Thoracic aorta (tissue), 2 donors: ENCODE results near the gene ATP2C2. TPM values are rescaled to one million over a fixed set of nuclear protein-coding genes. Genes with fewer than 3 reads are reported as not detected.

Source experiments
- ATAC-seq: fragments of 150-250 bp; one replicate; pipeline ENCODE4 v1.8.0; 2017; ENCODE audit warnings: low read depth; ENCODE audit not compliant: insufficient number of reproducible peaks, low FRiP score
- DNase-seq: peaks from one replicate; pipeline ENCODE4 v3.0.0-alpha.2; 2020; ENCODE audit warnings: low spot score
- H3K27ac ChIP-seq, 2 donors: fragments of 200-600 bp; sonication (generic); 1 replicate in 1 of 2; 2 replicates in 1 of 2; pipeline ENCODE4 v1.5.1; 2016; ENCODE audit warnings: mild to moderate bottlenecking in 2 of 2, moderate library complexity in 2 of 2
- H3K27me3 ChIP-seq: fragments of 200-600 bp; sonication (generic); replicated peaks from 2 replicates; pipeline ENCODE4 v1.6.0; 2016; ENCODE audit warnings: mild to moderate bottlenecking; ENCODE audit not compliant: insufficient read depth
- H3K36me3 ChIP-seq: fragments of 200-600 bp; sonication (generic); one replicate; pipeline ENCODE4 v1.5.1; 2016
- H3K4me1 ChIP-seq, 2 donors: fragments of 200-600 bp; sonication (generic); 1 replicate in 1 of 2; 2 replicates in 1 of 2; pipeline versions ENCODE4 v1.5.1 to v1.6.0; 2016; ENCODE audit warnings: low read depth in 2 of 2, mild to moderate bottlenecking in 1 of 2; ENCODE audit not compliant: control insufficient read depth in 1 of 2
- H3K4me3 ChIP-seq: fragments of 200-600 bp; sonication (generic); 2 replicates; pipeline ENCODE4 v1.5.1; 2016; ENCODE audit warnings: mild to moderate bottlenecking
- H3K9me3 ChIP-seq: fragments of 200-600 bp; sonication (generic); 2 replicates; pipeline ENCODE4 v1.5.1; 2016
- CTCF ChIP-seq: fragments of 200-600 bp; sonication (generic); IDR thresholded peaks from one replicate; pipeline ENCODE4 v1.5.1; 2019; ENCODE audit warnings: antibody characterized with exemption
- total RNA-seq, 2 donors: library from RNA; depleted of rRNA; stranded (reverse); fragments of >200 nt; gene quantifications; one replicate each; pipeline versions ENCODE4 v1.1.0 to v1.2.3, GENCODE V29; 2016

The ATP2C2 gene
- total RNA-seq, 2 donors from 2014 or later, result 0.28 to 0.54 TPM

GRCh38 chr16:84360170-84360569 lies 8.2 kb upstream of the ATP2C2 start:
- DNase-seq, result no peak
- no peak for TF ChIP-seq CTCF
- no peaks in the 10 kb centered on the region for H3K9me3 ChIP-seq
- no peak overlapping the region for H3K27ac ChIP-seq
- no peaks in the 10 kb centered on the region for H3K4me1 ChIP-seq
- no peaks in the 10 kb centered on the region for H3K27me3 ChIP-seq
- no peaks in the 10 kb centered on the region for H3K36me3 ChIP-seq
- no peak for ATAC-seq
- H3K4me3 ChIP-seq, result no peak overlapping the region

- ATAC-seq, result no peak
- no peaks in the 10 kb centered on the region for H3K4me1 ChIP-seq
- no peaks in the 10 kb centered on the region for H3K27me3 ChIP-seq
- TF ChIP-seq CTCF, result no peak
- no peak overlapping the region for H3K4me3 ChIP-seq
- no peaks in the 10 kb centered on the region for H3K9me3 ChIP-seq
- no peaks in the 10 kb centered on the region for H3K36me3 ChIP-seq
- DNase-seq, result no peak
- no peak overlapping the region for H3K27ac ChIP-seq
These were observed 7.6 kb upstream of the ATP2C2 start for GRCh38 chr16:84360748-84361147.

- no peaks in the 10 kb centered on the region for H3K4me1 ChIP-seq
- no peaks in the 10 kb centered on the region for H3K36me3 ChIP-seq
- ATAC-seq (no peak), DNase-seq (no peak)
- no peak for TF ChIP-seq CTCF
- H3K4me3 ChIP-seq, result no peak overlapping the region
- H3K27me3 ChIP-seq, result no peaks in the 10 kb centered on the region
- H3K27ac ChIP-seq, result no peak overlapping the region
- no peaks in the 10 kb centered on the region for H3K9me3 ChIP-seq
These were observed 6.8 kb upstream of the ATP2C2 start for GRCh38 chr16:84361546-84361945.

GRCh38 chr16:84362471-84362941 lies 5.8 kb upstream of the ATP2C2 start:
- DNase-seq (no peak), ATAC-seq (no peak)
- no peak for TF ChIP-seq CTCF
- Histone ChIP-seq H3K4me3 (no peak overlapping the region), H3K36me3 (no peaks in the 10 kb centered on the region), H3K9me3 (no peaks in the 10 kb centered on the region), H3K27ac (no peak overlapping the region), H3K4me1 (no peaks in the 10 kb centered on the region), H3K27me3 (no peaks in the 10 kb centered on the region)

- Histone ChIP-seq H3K27me3 (no peaks in the 10 kb centered on the region), H3K36me3 (no peaks in the 10 kb centered on the region), H3K4me3 (no peak overlapping the region), H3K4me1 (no peaks in the 10 kb centered on the region), H3K27ac (no peak overlapping the region), H3K9me3 (no peaks in the 10 kb centered on the region)
- ATAC-seq, result no peak
- DNase-seq, result no peak
- TF ChIP-seq CTCF, result no peak
These were observed 2.1 kb upstream of the ATP2C2 start for GRCh38 chr16:84366208-84366607.
